Keratinocyte (primary cell): ENCODE data around the gene ARID5B. TPM values are rescaled to one million over a fixed set of nuclear protein-coding genes. Genes with fewer than 3 reads are reported as not detected.

Experiments used
- DNase-seq: peaks from one replicate; pipeline ENCODE4 v3.0.0-alpha.2; 2011; ENCODE audit warnings: low read depth, missing footprints, low spot score
- FAIRE-seq: peaks from 2 replicates; lab custom pipeline; 2011; peaks lifted over from hg19 to GRCh38; lab: Jason Lieb, UNC
- H2AFZ ChIP-seq: 2 replicates; pipeline ENCODE4 v1.6.0; 2012; ENCODE audit warnings: low read length, control low read depth, inconsistent platforms; ENCODE audit not compliant: control insufficient read depth
- H3K27ac ChIP-seq: 2 replicates; pipeline ENCODE4 v1.5.1; 2011; ENCODE audit warnings: low read length; ENCODE audit not compliant: control insufficient read depth, insufficient read depth
- H3K27me3 ChIP-seq: 3 replicates; pipeline ENCODE4 v1.6.0; 2011; ENCODE audit warnings: low read length; ENCODE audit not compliant: control insufficient read depth, insufficient read depth; ENCODE audit errors: extremely low read depth
- H3K36me3 ChIP-seq, 2 experiments: 2 replicates in 1 of 2; 3 replicates in 1 of 2; pipeline ENCODE4 v1.5.1; 2011; ENCODE audit warnings: low read length in 2 of 2, mild to moderate bottlenecking in 1 of 2; ENCODE audit not compliant: control insufficient read depth in 2 of 2, insufficient read depth in 2 of 2; ENCODE audit errors: extremely low read depth in 1 of 2
- H3K4me1 ChIP-seq: 3 replicates; pipeline ENCODE4 v1.5.1; 2011; ENCODE audit warnings: low read length; ENCODE audit not compliant: control insufficient read depth, insufficient read depth; ENCODE audit errors: extremely low read depth
- H3K4me2 ChIP-seq: 3 replicates; pipeline ENCODE4 v1.6.0; 2011; ENCODE audit warnings: low read depth, low read length; ENCODE audit not compliant: control insufficient read depth, insufficient read depth; ENCODE audit errors: extremely low read depth
- H3K4me3 ChIP-seq, 3 experiments: fragments of 200-600 bp in 1 of 3; sonication (generic) in 1 of 3; 2 replicates in 2 of 3; 3 replicates in 1 of 3; pipeline ENCODE4 v1.5.1; 2011 to 2016; ENCODE audit warnings: low read length in 3 of 3, mild to moderate bottlenecking in 3 of 3, control low read depth in 2 of 3, inconsistent platforms in 1 of 3, low read depth in 1 of 3, mixed read lengths in 1 of 3, mixed run types in 1 of 3, moderate library complexity in 1 of 3; ENCODE audit not compliant: control insufficient read depth in 2 of 3, insufficient read depth in 2 of 3; ENCODE audit errors: extremely low read depth in 1 of 3
- H3K79me2 ChIP-seq: 2 replicates; pipeline ENCODE4 v1.6.0; 2012; ENCODE audit warnings: low read length; ENCODE audit not compliant: control insufficient read depth, insufficient read depth
- H3K9ac ChIP-seq: 3 replicates; pipeline ENCODE4 v1.6.0; 2011; ENCODE audit warnings: low read length; ENCODE audit not compliant: control insufficient read depth, insufficient read depth; ENCODE audit errors: extremely low read depth
- H3K9me1 ChIP-seq: 3 replicates; pipeline ENCODE4 v1.6.0; 2011; ENCODE audit warnings: low read length; ENCODE audit not compliant: control insufficient read depth, insufficient read depth; ENCODE audit errors: extremely low read depth
- H3K9me3 ChIP-seq: 2 replicates; pipeline ENCODE4 v1.5.1; 2012; ENCODE audit warnings: low read depth, low read length; ENCODE audit not compliant: control insufficient read depth
- H4K20me1 ChIP-seq: 3 replicates; pipeline ENCODE4 v1.6.0; 2011; ENCODE audit warnings: low read length; ENCODE audit not compliant: control insufficient read depth, insufficient read depth; ENCODE audit errors: extremely low read depth
- CTCF ChIP-seq, 3 experiments: IDR thresholded peaks in 1 of 3; conservative IDR thresholded peaks in 1 of 3; optimal IDR thresholded peaks in 1 of 3; 2 replicates in 2 of 3; 3 replicates in 1 of 3; pipeline versions ENCODE3 to v1.5.1; 2011; ENCODE audit warnings: low read length in 3 of 3, mild to moderate bottlenecking in 3 of 3, moderate library complexity in 2 of 3, control low read depth in 1 of 3, inconsistent platforms in 1 of 3; ENCODE audit not compliant: insufficient read depth in 2 of 3; ENCODE audit errors: extremely low read depth in 1 of 3
- EZH2 ChIP-seq: IDR thresholded peaks from one replicate; pipeline ENCODE4 v1.6.1; 2012; ENCODE audit warnings: inconsistent platforms, mild to moderate bottlenecking, low read length, moderate library complexity
- dilution Hi-C: fragments of 300-500 bp; cut with MboI; formaldehyde crosslinking; loops from one replicate; pipeline ENCODE4 v1.7.0; 2020; ENCODE audit warnings: low sequenced_read_pairs; ENCODE audit not compliant: extremely low pct_ligation_motif_present
- polyA plus RNA-seq, 5 experiments: library from polyadenylated mRNA; depleted of rRNA in 3 of 5; stranded (reverse) in 3 of 5; stranded (forward) in 1 of 5; unstranded in 1 of 5; fragments of >200 nt; gene quantifications; 1 replicate in 1 of 5; 2 replicates in 3 of 5; 3 replicates in 1 of 5; pipeline versions ENCODE4 v1.2.1 to v1.2.3, GENCODE V29; 2011 to 2012; ENCODE audit warnings: missing spikeins in 2 of 5, low read depth in 1 of 5, low replicate concordance in 1 of 5

The ARID5B gene
- polyA plus RNA-seq, 1 donor (not counting 4 experiments of a cell fraction or from before 2014, with no cell fraction given) = 7.0 TPM

DNA sequence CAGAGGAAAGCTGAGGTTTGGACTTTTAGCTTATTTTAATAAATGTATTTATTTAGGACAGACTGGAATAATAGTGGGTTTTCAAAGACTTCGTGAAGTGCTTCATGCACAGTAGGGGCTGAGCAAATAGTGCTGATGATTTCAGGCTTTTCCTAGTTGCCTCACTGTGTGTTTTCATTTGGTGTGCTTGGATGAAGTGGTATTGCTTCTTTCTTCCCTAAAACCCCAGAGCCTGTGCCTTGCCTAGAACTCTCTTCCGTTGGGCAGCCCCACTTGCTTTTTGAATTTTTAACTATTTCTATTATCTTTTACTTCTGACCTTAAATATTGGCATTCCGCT is 49.6 kb downstream of the ARID5B start:
- no peaks in the 10 kb centered on the region for H3K9me3 ChIP-seq
- peaks cover 0 to 1% of the 10 kb centered on the region in 2 experiments for H3K36me3 ChIP-seq
- H3K4me3 ChIP-seq = no peak overlapping the region
- dilution Hi-C loops = no loop called here
- H4K20me1 ChIP-seq = no peaks in the 10 kb centered on the region
- no peaks in the 10 kb centered on the region for H3K27me3 ChIP-seq
- H2AFZ ChIP-seq = no peak overlapping the region
- TF ChIP-seq EZH2 (no peak), CTCF (optimal IDR thresholded peaks at IDR 0.05 in 1 of 3, IDR thresholded peaks at IDR 0.05 in 1 of 3, conservative IDR thresholded peaks at IDR 0.05 in 1 of 3; ENCODE audit: extremely low read depth in 1 of 3, insufficient read depth in 2 of 3, low read length in 3 of 3) (no peak)
- H3K4me2 ChIP-seq = no peak overlapping the region
- H3K27ac ChIP-seq = no peak overlapping the region
- DNase-seq (no peak), FAIRE-seq (no peak)
- no peaks in the 10 kb centered on the region for H3K9me1 ChIP-seq
- H3K79me2 ChIP-seq = peaks cover 4% of the 10 kb centered on the region
- no peaks in the 10 kb centered on the region for H3K4me1 ChIP-seq
- no peak overlapping the region for H3K9ac ChIP-seq

- Histone ChIP-seq H3K36me3 (peaks cover 0 to 1% of the 10 kb centered on the region in 2 experiments), H4K20me1 (no peaks in the 10 kb centered on the region), H3K9ac (no peak overlapping the region), H3K4me1 (no peaks in the 10 kb centered on the region), H3K9me1 (no peaks in the 10 kb centered on the region), H3K4me2 (no peak overlapping the region), H3K27me3 (no peaks in the 10 kb centered on the region), H3K9me3 (no peaks in the 10 kb centered on the region), H3K4me3 (no peak overlapping the region), H3K27ac (no peak overlapping the region), H2AFZ (no peak overlapping the region), H3K79me2 (peaks cover 7% of the 10 kb centered on the region)
- no peak for DNase-seq
- dilution Hi-C loops = no loop called here
- FAIRE-seq = no peak
- TF ChIP-seq CTCF (optimal IDR thresholded peaks at IDR 0.05 in 1 of 3, IDR thresholded peaks at IDR 0.05 in 1 of 3, conservative IDR thresholded peaks at IDR 0.05 in 1 of 3; ENCODE audit: extremely low read depth in 1 of 3, insufficient read depth in 2 of 3, low read length in 3 of 3) (no peak), EZH2 (no peak)
These were observed 50.7 kb downstream of the ARID5B start for GRCh38 chr10:61952028-61952674.
